Stimulated activated naive CD4-positive, alpha-beta T cell (primary cell): ENCODE data around the gene MTRFR.
A peak's percentile ranks its signal among the peaks of the same experiment; 100 is the strongest.
"Not testable (repeated sequence)": the region's sequence is repeated elsewhere in the genome, so short reads cannot be mapped to it uniquely, and the experiment has no call there.

Source experiments
- DNase-seq, 6 experiments: peaks; one replicate each; lab custom pipeline; 2025; lab: John Stamatoyannopoulos, UW

Gene MTRFR

GRCh38 chr12:123232807-123233504 lies at the start of gene MTRFR, which contains the start of gene MPHOSPH9:
Gene MTRFR (plus strand): TSS chr12:123233436. CDS start chr12:123253675, 20,239 bp downstream.
Gene MPHOSPH9 (minus strand): TSS chr12:123233141. CDS start chr12:123230364, 2,777 bp downstream.
- peak; percentile 98 to 100 (median 99) for DNase-seq

GRCh38 chr12:123187637-123188036 lies 45.6 kb upstream of the MTRFR start:
- DNase-seq = no peak

DNA sequence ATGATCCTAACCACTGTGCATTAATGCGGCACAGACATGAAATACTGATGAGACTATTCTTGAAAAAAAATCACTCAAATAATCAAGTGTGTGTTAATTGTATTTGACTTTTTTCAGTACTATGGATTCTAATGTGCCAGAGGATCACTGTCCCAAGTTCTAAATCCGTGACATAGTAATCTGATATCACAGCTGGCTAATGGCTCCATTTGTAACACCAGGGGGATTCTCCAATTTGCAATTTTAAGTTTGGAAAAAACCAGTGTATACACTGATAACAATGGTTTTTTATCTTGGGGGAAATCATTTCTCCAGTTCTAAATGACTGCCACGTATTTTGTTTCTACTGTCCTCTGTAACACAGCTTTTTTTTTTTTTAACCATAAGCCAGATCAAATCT lies 33.3 kb upstream of the MTRFR start:
- no peak for DNase-seq

- peak in 3 of 6 experiments; percentile 5 to 32 (median 19) for DNase-seq
These were observed 32.8 kb upstream of the MTRFR start for GRCh38 chr12:123200414-123200813.

DNA sequence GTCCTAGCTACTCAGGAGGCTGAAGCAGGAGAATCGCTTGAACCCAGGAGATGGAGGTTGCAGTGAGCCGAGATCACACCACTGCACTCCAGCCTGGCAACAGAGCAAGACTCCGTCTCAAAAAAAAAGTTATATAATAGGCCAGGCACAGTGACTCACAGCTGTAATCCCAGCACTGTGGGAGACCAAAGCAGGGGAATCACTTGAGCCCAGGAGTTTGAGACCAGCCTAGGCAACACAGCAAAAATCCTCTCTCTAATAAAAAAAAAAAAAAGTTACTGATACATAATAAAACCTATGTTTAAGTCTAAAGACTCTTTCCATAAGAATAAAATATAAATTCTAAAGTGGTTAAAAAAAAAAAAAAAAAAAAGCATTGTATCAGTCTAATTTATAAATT lies 26.4 kb upstream of the MTRFR start:
- DNase-seq = not testable (repeated sequence)

DNA sequence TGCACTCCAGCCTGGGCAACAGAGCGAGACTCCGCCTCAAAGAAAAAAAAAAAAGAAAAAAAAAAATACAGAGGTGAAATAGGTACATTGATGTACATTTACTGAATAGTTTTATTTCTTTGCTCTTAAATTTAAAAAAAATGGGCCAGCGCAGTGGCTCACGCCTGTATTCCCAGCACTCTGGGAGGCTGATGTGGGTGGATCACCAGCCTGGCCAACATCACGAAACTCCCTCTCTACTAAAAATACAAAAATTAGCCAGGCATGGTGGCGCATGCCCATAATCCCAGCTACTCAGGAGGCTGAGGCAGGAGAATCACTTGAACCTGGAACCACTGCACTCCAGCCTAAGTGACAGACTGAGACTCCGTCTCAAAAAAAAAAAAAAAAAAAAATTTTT lies 25.4 kb upstream of the MTRFR start:
- DNase-seq = not testable (repeated sequence)

DNA sequence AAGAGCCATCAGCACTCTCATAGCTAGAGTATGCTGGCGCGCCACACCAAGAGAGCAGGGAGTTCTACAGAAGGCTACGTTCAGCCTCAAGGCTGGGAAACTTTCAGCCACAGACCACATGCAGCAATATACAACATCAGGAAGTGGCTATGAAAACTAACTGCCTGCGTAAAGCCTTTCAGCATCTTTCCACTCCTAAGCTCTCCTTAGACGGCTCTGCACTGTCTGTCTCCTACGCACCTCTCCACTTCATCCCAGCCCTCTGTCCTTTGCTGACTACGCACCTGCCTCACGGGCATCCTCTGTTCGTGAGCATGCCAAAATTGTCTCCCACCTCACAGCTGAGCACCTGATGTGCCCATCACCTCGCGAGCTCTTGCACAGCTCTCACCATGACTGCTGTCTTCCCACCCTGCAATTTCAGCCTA lies 10.0 kb upstream of the MTRFR start:
- peak; percentile 34 to 70 (median 60) for DNase-seq

DNA sequence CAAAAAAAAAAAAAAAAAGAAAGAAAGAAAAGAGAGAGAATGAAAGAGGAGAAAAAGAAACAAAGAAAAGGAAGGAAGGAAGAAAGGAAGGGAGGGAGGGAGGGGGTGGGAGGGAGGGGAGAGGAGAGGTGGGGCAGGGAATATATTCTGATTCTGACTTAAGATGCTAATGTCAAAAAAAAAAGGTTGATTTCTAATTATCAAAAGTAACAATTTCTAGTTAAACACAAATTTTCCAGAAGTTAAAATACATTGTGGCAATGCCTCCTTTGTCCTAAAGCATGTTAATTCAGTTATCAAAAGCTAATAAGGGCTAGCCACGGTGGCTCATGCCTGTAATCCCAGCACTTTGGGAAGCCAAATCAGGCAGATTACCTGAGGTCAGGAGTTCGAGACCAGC lies 7.8 kb upstream of the MTRFR start:
- no peak for DNase-seq

DNA sequence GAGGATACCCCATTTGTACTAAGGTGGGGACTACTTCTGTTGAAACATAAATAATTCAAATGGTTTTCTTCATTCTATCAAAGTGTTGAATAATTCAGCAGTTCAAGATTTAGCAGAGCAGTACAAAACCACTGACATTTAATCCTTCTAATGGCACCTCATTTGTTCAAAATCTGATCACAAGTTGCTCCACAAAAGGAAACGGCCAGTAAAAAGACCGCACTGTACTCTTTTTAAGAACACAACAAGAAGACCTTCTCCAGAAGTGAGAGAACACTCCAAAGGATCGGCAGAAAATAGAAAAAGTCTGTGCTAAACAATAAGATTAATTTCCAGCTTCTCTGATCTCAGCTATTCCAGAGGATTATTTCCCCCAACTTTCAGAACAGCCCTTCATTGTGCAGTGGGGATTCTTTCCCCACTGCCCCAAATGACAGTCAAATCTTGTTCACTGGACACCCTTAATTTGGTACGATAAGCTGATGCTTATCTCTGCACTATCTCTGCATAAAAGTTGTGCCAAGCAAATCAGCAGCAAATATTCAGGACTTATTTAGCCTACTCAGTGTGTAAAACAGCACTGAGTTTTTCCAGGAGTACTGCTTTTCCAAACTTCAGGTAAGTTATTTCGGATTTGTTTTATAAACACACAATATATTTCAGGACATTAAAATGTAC lies 5.5 kb upstream of the MTRFR start:
- DNase-seq = no peak

DNA sequence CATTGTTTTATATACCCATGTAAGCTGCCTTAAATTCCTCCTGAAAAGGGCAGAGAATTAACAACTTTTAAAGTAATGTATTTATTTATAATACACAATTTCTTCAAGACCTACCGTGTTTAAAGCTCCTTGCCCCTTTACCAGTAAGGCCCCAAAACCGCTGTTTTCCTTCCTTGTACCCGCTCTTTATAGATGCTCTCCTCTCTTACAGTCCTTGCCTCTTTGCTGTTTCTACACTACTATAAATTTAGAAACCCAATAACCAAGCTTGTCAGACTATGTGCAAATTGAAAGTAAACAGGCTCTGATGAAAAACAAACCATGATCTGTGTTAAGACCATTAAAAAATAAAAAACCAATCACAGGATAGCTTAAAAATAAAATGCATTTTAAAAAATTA lies 4.2 kb upstream of the MTRFR start:
- DNase-seq = no peak

GRCh38 chr12:123231931-123232330 lies 1.3 kb upstream of the MTRFR start:
- no peak for DNase-seq

- DNase-seq = no peak
These were observed 797 bp upstream of the MTRFR start for GRCh38 chr12:123232472-123232806.

- DNase-seq = no peak
These were observed 471 bp downstream of the MTRFR start for GRCh38 chr12:123233505-123234308.

- peak; percentile 35 to 67 (median 60) for DNase-seq
These were observed 4.6 kb downstream of the MTRFR start for GRCh38 chr12:123237646-123238329.

DNA sequence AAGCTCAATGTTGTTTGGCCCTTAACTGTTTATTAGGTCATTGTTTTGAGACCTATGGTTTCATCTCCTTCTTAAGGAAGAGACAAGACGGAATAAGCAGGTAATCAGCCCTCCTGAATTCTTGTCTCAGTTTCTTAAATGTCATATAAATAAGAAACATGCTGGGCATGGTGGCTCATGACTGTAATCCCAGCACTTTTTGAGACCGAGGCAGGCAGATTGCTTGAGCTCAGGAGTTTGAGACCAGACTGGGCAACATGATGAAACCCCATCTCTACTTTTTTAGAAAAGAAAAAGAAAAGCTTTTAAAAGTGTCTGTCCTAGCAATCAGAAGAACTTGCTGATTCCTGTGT lies 5.1 kb downstream of the MTRFR start:
- no peak for DNase-seq

GRCh38 chr12:123238961-123239360 lies 5.7 kb downstream of the MTRFR start:
- no peak for DNase-seq

DNA sequence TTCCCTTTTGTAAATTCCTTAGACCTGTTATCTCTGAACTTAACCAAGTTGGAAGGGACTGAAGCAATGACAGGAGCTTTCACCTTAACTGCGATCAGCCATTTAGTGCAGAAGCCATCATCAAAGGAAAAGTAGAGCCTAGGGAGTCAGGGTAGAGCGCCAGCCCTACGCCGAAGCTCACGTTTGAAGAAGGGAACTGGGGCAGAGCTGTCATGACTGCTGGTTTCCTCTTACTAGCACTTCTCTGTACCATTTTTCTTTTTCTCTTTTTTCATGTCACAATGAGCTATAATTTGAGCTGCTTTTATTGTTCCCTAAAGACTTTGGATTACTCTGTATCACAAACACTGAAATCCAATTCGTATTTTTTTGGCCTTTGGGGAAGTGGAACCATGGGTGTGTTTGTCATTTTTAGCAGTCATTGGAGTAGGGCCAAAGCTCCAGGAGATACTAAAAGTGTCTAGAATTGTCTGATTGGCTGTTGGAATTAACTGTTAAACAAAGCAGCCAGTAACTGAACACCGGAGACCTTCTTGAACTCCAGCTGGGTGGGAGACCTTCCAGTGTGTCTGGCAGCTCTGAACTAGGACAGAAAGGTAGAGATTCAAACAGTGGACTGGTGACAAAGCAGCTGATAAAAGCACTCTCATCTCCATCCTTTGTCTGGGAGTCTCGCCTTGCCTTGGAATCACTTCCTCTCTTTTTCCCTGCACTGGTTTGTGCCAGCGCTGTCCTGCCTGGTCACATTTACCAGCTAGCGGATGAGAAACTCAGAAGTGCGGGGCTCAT lies 9.1 kb downstream of the MTRFR start:
- peak in 3 of 6 experiments; percentile 20 to 45 (median 33) for DNase-seq

- no peak for DNase-seq
These were observed 10.5 kb downstream of the MTRFR start for GRCh38 chr12:123243671-123244262.

- no peak for DNase-seq
These were observed 12.4 kb downstream of the MTRFR start for GRCh38 chr12:123245678-123246077.

GRCh38 chr12:123248129-123248528 lies 14.9 kb downstream of the MTRFR start:
- not testable (repeated sequence) for DNase-seq
